ENCODE data around the gene SIRT2. TPM values are rescaled to one million over a fixed set of nuclear protein-coding genes. Genes with fewer than 3 reads are reported as not detected.
A peak's percentile ranks its signal among the peaks of the same experiment; 100 is the strongest.

The SIRT2 gene
- total RNA-seq, 4 donors from 2014 or later = 90.4 to 100 (median 96.2) TPM

DNA sequence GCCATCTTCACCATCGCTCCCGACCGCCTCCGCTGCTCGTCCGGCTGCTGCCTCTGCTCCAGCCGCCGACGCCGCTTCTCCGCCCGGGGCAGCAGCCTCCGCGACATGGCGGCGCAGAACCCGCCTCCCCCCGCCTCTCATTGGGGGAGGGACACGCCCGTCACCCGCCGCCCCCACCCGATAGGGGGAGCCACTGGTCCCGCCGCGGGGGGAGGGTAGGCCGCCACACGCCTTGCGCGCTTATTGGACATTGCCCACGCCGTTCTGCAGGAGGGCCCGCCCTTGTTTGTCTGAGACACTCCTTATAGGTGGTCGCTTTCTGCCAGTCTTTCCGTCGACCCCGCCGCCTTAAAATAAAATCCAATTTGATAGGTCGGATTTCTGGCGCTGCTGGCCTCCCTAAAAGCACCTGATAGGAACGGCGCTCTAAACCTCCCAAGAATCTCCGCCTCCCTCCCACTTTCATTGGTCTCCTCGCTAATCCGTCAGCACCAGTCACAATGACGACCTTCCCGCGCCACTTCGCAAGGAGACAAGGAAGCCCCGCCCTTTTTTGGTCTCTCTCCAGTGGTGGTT is 49.5 kb downstream of the SIRT2 start, which contains the start of gene HNRNPL:
Gene HNRNPL (minus strand): TSS at position 127 of the 576 bp plus-strand sequence. CDS start 20 bp downstream, at position 107.
- DNase-seq (ENCODE audit: low spot score in 2 of 2) = peak in 1 of 2 donors; percentile 100
- no peaks in the 10 kb centered on the region for H3K9me3 ChIP-seq
- WGBS = under 1% methylated on average over 31 of the region's 50 CpGs
- peak within 1 kb of the TSS; percentile 95 for H3K4me3 ChIP-seq
- peaks cover 29% of the 10 kb centered on the region for H3K36me3 ChIP-seq
- TF ChIP-seq, protein P1, sequence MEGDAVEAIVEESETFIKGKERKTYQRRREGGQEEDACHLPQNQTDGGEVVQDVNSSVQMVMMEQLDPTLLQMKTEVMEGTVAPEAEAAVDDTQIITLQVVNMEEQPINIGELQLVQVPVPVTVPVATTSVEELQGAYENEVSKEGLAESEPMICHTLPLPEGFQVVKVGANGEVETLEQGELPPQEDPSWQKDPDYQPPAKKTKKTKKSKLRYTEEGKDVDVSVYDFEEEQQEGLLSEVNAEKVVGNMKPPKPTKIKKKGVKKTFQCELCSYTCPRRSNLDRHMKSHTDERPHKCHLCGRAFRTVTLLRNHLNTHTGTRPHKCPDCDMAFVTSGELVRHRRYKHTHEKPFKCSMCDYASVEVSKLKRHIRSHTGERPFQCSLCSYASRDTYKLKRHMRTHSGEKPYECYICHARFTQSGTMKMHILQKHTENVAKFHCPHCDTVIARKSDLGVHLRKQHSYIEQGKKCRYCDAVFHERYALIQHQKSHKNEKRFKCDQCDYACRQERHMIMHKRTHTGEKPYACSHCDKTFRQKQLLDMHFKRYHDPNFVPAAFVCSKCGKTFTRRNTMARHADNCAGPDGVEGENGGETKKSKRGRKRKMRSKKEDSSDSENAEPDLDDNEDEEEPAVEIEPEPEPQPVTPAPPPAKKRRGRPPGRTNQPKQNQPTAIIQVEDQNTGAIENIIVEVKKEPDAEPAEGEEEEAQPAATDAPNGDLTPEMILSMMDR (IDR thresholded peaks at IDR 0.05) = peak; percentile 14 to 52
- TF ChIP-seq EP300 (IDR thresholded peaks at IDR 0.05) (no peak), POLR2A (IDR thresholded peaks at IDR 0.05) (peak; percentile 59 to 98), POLR2AphosphoS5 (IDR thresholded peaks at IDR 0.05) (peak; percentile 92 to 97 (median 94))
- peaks cover 58% of the 10 kb centered on the region for H3K4me1 ChIP-seq
- H3K27ac ChIP-seq = peak within 1 kb of the TSS; percentile 99
- no peaks in the 10 kb centered on the region for H3K27me3 ChIP-seq

DNA sequence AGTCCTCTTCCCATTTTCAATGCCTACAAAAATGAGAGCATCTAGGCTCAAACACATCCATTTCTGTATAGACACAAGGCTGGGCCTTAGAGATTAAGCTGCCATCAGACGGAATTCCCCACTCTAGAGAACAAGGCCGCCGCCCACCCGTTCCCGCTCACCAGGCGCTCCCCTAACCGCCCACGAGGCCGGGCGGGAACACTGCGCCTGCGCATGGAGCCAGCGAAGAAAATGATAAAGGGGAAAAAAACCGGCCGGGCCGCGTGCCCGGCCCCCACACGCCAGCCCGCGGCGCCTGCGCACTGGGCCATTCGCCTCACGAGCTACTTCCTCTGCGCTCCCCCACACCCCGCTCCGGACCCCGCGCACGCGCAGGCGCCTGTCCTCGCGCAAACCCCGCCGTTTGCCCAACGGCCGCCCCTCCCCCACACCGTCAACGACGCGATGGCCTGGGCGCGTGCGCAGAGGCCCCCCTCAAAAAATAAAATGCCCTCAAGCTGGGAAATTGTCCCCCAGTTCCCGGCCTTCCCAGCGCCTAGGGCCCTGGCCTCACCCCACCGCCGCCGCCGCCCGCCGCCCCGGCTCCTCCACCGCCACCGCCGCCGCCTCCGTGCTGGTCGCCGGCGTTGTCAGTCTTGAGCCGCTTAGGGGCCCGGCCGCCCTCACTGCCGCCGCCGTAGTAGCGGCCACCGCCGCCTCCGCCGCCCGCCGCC is 50.1 kb downstream of the SIRT2 start:
- under 1% methylated on average over 28 of the region's 76 CpGs for WGBS
- DNase-seq (ENCODE audit: low spot score in 2 of 2) = peak; percentile 96 to 97
- H3K4me1 ChIP-seq = peaks cover 59% of the 10 kb centered on the region
- peaks cover 36% of the 10 kb centered on the region for H3K36me3 ChIP-seq
- H3K27me3 ChIP-seq = no peaks in the 10 kb centered on the region
- TF ChIP-seq, protein P1 (IDR thresholded peaks at IDR 0.05) = no peak
- TF ChIP-seq POLR2AphosphoS5 (IDR thresholded peaks at IDR 0.05) = peak in 1 of 3 donors; percentile 6
- H3K4me3 ChIP-seq = peak overlapping the region; percentile 66
- H3K27ac ChIP-seq = peak overlapping the region; percentile 99
- H3K9me3 ChIP-seq = no peaks in the 10 kb centered on the region

DNA sequence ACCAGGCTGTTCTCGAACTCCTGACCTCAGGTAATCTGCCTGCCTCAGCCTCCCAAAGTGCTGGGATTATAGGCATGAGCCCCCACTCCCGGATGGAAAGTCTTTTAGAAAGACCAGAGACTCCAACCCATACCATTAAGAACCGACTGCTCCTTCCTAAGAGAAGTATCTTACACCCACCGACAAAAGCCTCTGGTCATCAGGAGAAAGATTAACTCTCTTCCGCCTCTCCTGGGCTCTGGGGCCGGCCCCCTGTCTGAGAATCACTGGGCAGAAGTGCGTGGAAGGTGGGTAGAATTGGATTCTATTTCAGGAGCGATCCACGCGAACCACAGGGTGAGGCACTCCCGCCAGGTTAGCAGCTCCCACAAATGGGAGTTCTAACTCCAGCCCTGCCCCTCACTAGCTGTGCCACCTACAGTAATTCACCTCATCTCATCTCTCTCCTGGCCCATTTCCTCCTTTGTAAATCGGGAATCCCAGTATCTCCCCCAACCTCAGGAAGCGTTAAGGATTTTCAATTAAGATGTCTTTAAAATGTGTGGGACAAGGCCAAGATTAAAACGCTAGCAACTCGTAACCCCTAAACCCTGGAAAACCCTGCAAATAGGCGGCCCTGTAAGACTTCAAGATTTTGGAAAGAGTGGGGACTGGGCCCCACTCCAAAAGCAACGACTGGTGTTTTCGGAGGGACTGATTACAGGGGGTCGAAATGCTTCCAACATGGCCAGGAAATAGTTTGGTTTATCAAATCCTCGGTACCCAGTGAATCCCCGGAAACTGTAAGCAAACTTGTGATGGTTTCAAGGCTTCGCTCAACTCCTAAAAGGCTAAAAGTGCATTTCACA is 50.9 kb downstream of the SIRT2 start:
- DNase-seq (ENCODE audit: low spot score in 2 of 2) = no peak
- Histone ChIP-seq H3K27ac (peak overlapping the region; percentile 99), H3K36me3 (peaks cover 43% of the 10 kb centered on the region), H3K9me3 (no peaks in the 10 kb centered on the region), H3K4me1 (peaks cover 60% of the 10 kb centered on the region), H3K27me3 (no peaks in the 10 kb centered on the region), H3K4me3 (peak overlapping the region; percentile 66)
- WGBS = 18% methylated on average over 18 of the region's 22 CpGs
- TF ChIP-seq POLR2AphosphoS5 (IDR thresholded peaks at IDR 0.05) = no peak
- TF ChIP-seq POLR2A (IDR thresholded peaks at IDR 0.05) = no peak
- TF ChIP-seq, protein P1 (IDR thresholded peaks at IDR 0.05) = no peak
- TF ChIP-seq EP300 (IDR thresholded peaks at IDR 0.05) = no peak

DNA sequence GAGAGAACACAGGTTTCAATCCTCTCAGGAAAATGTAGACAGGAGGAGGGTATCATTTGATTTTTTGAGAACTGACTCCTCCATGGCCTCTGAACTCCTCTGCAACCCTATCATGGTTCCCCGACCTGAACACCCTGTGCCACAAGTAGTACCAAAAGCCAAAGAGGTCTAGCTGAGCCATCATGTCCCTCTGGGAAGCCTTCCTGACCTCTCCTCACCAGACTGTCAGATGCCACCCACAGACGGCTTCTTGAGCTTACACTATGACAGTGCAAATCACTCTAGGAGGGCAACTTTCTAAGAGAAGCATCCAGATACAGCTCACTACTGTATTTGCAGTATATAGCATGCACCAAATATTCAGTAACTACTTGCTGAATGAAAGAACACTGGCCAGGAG is 53.3 kb downstream of the SIRT2 start:
- no peak for DNase-seq (ENCODE audit: low spot score in 2 of 2)
- Histone ChIP-seq H3K9me3 (no peaks in the 10 kb centered on the region), H3K36me3 (peaks cover 68% of the 10 kb centered on the region), H3K4me3 (no peak overlapping the region), H3K4me1 (peaks cover 56% of the 10 kb centered on the region), H3K27me3 (no peaks in the 10 kb centered on the region), H3K27ac (no peak overlapping the region)
- no peak for TF ChIP-seq POLR2AphosphoS5 (IDR thresholded peaks at IDR 0.05)
- no peak for TF ChIP-seq EP300 (IDR thresholded peaks at IDR 0.05)
- WGBS = 77% methylated on average over 2 of the region's 2 CpGs

DNA sequence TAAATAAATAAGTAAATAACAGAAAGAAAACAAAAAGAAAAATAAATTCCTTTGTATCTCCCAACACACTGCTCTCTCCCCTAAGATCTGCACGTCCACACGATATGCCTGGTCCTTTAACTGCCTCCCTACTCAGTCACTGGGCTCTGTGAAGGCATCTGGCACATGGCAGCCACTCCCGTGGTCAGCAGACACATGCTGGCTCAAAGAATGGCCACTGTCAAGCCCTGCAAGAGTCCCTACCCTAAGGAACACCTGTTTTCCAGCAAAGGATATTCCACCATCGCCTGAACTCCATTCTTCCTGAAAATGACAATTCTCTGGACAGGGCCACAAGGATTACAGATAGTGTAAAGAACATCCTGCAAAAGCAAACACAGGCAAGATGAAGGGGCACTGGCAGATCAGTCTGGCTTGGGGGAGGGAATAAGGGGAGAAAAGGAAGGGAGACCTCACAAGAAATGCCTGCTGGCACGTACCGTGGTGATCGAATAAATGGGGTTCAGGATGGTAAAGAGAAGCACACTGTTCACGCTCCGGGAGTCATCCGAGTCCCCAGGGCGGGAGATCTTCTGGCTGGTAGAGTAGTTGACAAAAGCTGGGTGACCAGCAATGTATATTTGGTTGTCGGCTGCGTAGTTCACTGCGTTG is 53.9 kb downstream of the SIRT2 start:
- TF ChIP-seq EP300 (IDR thresholded peaks at IDR 0.05) (no peak), POLR2AphosphoS5 (IDR thresholded peaks at IDR 0.05) (no peak), POLR2A (IDR thresholded peaks at IDR 0.05) (no peak)
- TF ChIP-seq, protein P1 (IDR thresholded peaks at IDR 0.05) = no peak
- Histone ChIP-seq H3K9me3 (no peaks in the 10 kb centered on the region), H3K4me1 (peaks cover 55% of the 10 kb centered on the region), H3K4me3 (no peak overlapping the region), H3K36me3 (peaks cover 74% of the 10 kb centered on the region), H3K27me3 (no peaks in the 10 kb centered on the region), H3K27ac (no peak overlapping the region)
- WGBS = 88% methylated on average over 14 of the region's 14 CpGs
- DNase-seq (ENCODE audit: low spot score in 2 of 2) = no peak
